ENCODE measurements around the gene VPS13D.

DNA sequence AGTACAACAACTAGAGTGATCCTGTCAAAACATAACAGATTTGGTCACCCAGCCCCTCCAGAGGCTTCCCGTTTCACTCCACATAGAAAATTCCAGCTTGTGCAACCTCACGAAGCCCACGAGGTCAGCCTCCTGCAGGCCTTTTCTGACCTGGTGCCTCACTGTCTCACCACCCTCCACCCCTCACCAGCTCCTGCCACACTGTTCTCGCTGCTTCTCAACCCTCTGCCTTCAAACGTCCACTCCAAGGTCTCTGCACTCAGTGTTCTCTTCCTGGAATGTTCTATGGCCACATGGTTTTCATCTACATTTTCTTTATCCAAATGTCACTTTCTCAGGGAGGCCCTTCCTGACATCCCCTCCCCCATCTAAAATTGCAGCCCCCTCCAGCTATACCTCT is 209.2 kb downstream of the VPS13D start:
- no peak for TF ChIP-seq BACH1 (IDR thresholded peaks at IDR 0.05; ENCODE audit: borderline replicate concordance)
- no peak for TF ChIP-seq MYC (IDR thresholded peaks at IDR 0.05; ENCODE audit: insufficient read depth, insufficient read length, insufficient replicate concordance, low read length, severe bottlenecking)
- TF ChIP-seq, protein P1, sequence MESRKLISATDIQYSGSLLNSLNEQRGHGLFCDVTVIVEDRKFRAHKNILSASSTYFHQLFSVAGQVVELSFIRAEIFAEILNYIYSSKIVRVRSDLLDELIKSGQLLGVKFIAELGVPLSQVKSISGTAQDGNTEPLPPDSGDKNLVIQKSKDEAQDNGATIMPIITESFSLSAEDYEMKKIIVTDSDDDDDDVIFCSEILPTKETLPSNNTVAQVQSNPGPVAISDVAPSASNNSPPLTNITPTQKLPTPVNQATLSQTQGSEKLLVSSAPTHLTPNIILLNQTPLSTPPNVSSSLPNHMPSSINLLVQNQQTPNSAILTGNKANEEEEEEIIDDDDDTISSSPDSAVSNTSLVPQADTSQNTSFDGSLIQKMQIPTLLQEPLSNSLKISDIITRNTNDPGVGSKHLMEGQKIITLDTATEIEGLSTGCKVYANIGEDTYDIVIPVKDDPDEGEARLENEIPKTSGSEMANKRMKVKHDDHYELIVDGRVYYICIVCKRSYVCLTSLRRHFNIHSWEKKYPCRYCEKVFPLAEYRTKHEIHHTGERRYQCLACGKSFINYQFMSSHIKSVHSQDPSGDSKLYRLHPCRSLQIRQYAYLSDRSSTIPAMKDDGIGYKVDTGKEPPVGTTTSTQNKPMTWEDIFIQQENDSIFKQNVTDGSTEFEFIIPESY (IDR thresholded peaks at IDR 0.05): no peak
- TF ChIP-seq CHD2 (IDR thresholded peaks at IDR 0.05; ENCODE audit: borderline replicate concordance, low read depth, low read length): no peak
- TF ChIP-seq TAF1 (IDR thresholded peaks at IDR 0.05; ENCODE audit: borderline replicate concordance, low read depth, low read length): no peak
